ENCODE data around the gene PKD1. TPM values are rescaled to one million over a fixed set of nuclear protein-coding genes. Genes with fewer than 3 reads are reported as not detected.
"Not testable (repeated sequence)": the region's sequence is repeated elsewhere in the genome, so short reads cannot be mapped to it uniquely, and the experiment has no call there.

The PKD1 gene
- polyA plus RNA-seq, 6 donors from 2014 or later = 2.8 to 10.4 (median 4.0) TPM

GRCh38 chr16:2151188-2152091, 15.7 kb upstream of the PKD1 start:
- Mint-ChIP-seq H3K27ac (peak overlapping the region in 1 of 6 donors; percentile 10), H3K9me3 (no peaks in the 10 kb centered on the region), H3K36me3 (no peaks in the 10 kb centered on the region), H3K4me3 (peak overlapping the region in 6 of 8 donors; percentile 45 to 79 (median 65)), H3K27me3 (no peaks in the 10 kb centered on the region), H3K4me1 (peaks cover 30 to 45% (median 30%) of the 10 kb centered on the region in 3 donors)
- no peak for ATAC-seq (ENCODE audit: low read depth in 2 of 2)
- no peak for DNase-seq

GRCh38 chr16:2150418-2151187, 14.9 kb upstream of the PKD1 start:
- H3K9me3 Mint-ChIP-seq = no peaks in the 10 kb centered on the region
- peaks cover 25 to 39% (median 25%) of the 10 kb centered on the region in 3 donors for H3K4me1 Mint-ChIP-seq
- ATAC-seq (ENCODE audit: low read depth in 2 of 2) (no peak), DNase-seq (no peak)
- H3K4me3 Mint-ChIP-seq = peak overlapping the region in 5 of 8 donors; percentile 12 to 81 (median 47)
- no peaks in the 10 kb centered on the region for H3K27me3 Mint-ChIP-seq
- H3K36me3 Mint-ChIP-seq = no peaks in the 10 kb centered on the region
- H3K27ac Mint-ChIP-seq = peak overlapping the region in 2 of 6 donors; percentile 10 to 66

GRCh38 chr16:2149630-2150417, 14.1 kb upstream of the PKD1 start:
- no peaks in the 10 kb centered on the region for H3K36me3 Mint-ChIP-seq
- DNase-seq = no peak
- no peaks in the 10 kb centered on the region for H3K9me3 Mint-ChIP-seq
- no peak for ATAC-seq (ENCODE audit: low read depth in 2 of 2)
- peaks cover 21 to 34% (median 25%) of the 10 kb centered on the region in 3 donors for H3K4me1 Mint-ChIP-seq
- H3K27ac Mint-ChIP-seq = peak overlapping the region in 1 of 6 donors; percentile 26
- H3K27me3 Mint-ChIP-seq = no peaks in the 10 kb centered on the region
- H3K4me3 Mint-ChIP-seq = peak overlapping the region; percentile 50 to 81 (median 66)

- peak; percentile 17 to 21 for ATAC-seq (ENCODE audit: low read depth in 2 of 2)
- H3K36me3 Mint-ChIP-seq = no peaks in the 10 kb centered on the region
- H3K27ac Mint-ChIP-seq = peak overlapping the region in 1 of 6 donors; percentile 26
Observed at GRCh38 chr16:2148714-2149629, 13.3 kb upstream of the PKD1 start.

GRCh38 chr16:2147981-2148671, 12.4 kb upstream of the PKD1 start, which contains the start of gene RAB26:
Gene RAB26, plus strand, starts transcription at chr16:2148625. Its CDS starts 159 bp downstream, at chr16:2148784.
- peak; percentile 61 for DNase-seq
- Mint-ChIP-seq H3K36me3 (no peaks in the 10 kb centered on the region), H3K9me3 (no peaks in the 10 kb centered on the region), H3K4me1 (peaks cover 14 to 17% (median 15%) of the 10 kb centered on the region in 3 donors), H3K27ac (peak within 1 kb of the TSS in 2 of 6 donors; percentile 26 to 60), H3K27me3 (no peaks in the 10 kb centered on the region), H3K4me3 (peak within 1 kb of the TSS; percentile 51 to 81 (median 66))
- peak; percentile 85 to 86 for ATAC-seq (ENCODE audit: low read depth in 2 of 2)

More at GRCh38 chr16:2148714-2149629, 13.3 kb upstream of the PKD1 start:
- Mint-ChIP-seq H3K4me3 (peak overlapping the region in 7 of 8 donors; percentile 51 to 81 (median 66)), H3K27me3 (no peaks in the 10 kb centered on the region), H3K4me1 (peaks cover 20 to 25% (median 24%) of the 10 kb centered on the region in 3 donors), H3K9me3 (no peaks in the 10 kb centered on the region)
- DNase-seq = no peak

- H3K27ac Mint-ChIP-seq = no peak overlapping the region
- H3K27me3 Mint-ChIP-seq = no peaks in the 10 kb centered on the region
- peaks cover 14 to 15% (median 15%) of the 10 kb centered on the region in 3 donors for H3K4me1 Mint-ChIP-seq
- H3K36me3 Mint-ChIP-seq = no peaks in the 10 kb centered on the region
- DNase-seq (no peak), ATAC-seq (ENCODE audit: low read depth in 2 of 2) (no peak)
- peak overlapping the region in 7 of 8 donors; percentile 29 to 73 (median 64) for H3K4me3 Mint-ChIP-seq
- no peaks in the 10 kb centered on the region for H3K9me3 Mint-ChIP-seq
Observed at GRCh38 chr16:2147378-2147777, 11.7 kb upstream of the PKD1 start.

GRCh38 chr16:2145843-2146242, 10.1 kb upstream of the PKD1 start:
- Mint-ChIP-seq H3K4me1 (peaks cover 7 to 13% (median 9%) of the 10 kb centered on the region in 3 donors), H3K27me3 (no peaks in the 10 kb centered on the region), H3K9me3 (no peaks in the 10 kb centered on the region), H3K4me3 (peak overlapping the region in 1 of 8 donors; percentile 53), H3K27ac (peak overlapping the region in 2 of 6 donors; percentile 1 to 9), H3K36me3 (no peaks in the 10 kb centered on the region)
- no peak for DNase-seq
- no peak for ATAC-seq (ENCODE audit: low read depth in 2 of 2)

- no peak overlapping the region for H3K27ac Mint-ChIP-seq
- DNase-seq (no peak), ATAC-seq (ENCODE audit: low read depth in 2 of 2) (no peak)
- H3K36me3 Mint-ChIP-seq = no peaks in the 10 kb centered on the region
- no peak overlapping the region for H3K4me3 Mint-ChIP-seq
- H3K9me3 Mint-ChIP-seq = no peaks in the 10 kb centered on the region
- peaks cover 7 to 8% (median 7%) of the 10 kb centered on the region in 3 donors for H3K4me1 Mint-ChIP-seq
- no peaks in the 10 kb centered on the region for H3K27me3 Mint-ChIP-seq
Observed at GRCh38 chr16:2143878-2144485, 8.3 kb upstream of the PKD1 start.

GRCh38 chr16:2142942-2143877, 7.5 kb upstream of the PKD1 start:
- Mint-ChIP-seq H3K9me3 (no peaks in the 10 kb centered on the region), H3K36me3 (no peaks in the 10 kb centered on the region), H3K4me1 (peaks cover 7 to 8% (median 7%) of the 10 kb centered on the region in 3 donors), H3K27ac (peak overlapping the region in 2 of 6 donors; percentile 29 to 71), H3K27me3 (no peaks in the 10 kb centered on the region), H3K4me3 (peak overlapping the region in 1 of 8 donors; percentile 7)
- ATAC-seq (ENCODE audit: low read depth in 2 of 2) (no peak), DNase-seq (no peak)

GRCh38 chr16:2135071-2135470, 627 bp downstream of the PKD1 start:
- not testable (repeated sequence) for H3K9me3 Mint-ChIP-seq; H3K4me1 Mint-ChIP-seq; H3K27me3 Mint-ChIP-seq; ATAC-seq (ENCODE audit: low read depth in 2 of 2); DNase-seq; H3K36me3 Mint-ChIP-seq
- H3K27ac Mint-ChIP-seq = peak overlapping the region in 3 of 6 donors; percentile 41 to 77 (median 61)
- peak overlapping the region in 7 of 8 donors; percentile 25 to 91 (median 71) for H3K4me3 Mint-ChIP-seq
